Breast epithelium (tissue), 4 donors: ENCODE measurements around the gene NTRK2. TPM values are rescaled to one million over a fixed set of nuclear protein-coding genes. Genes with fewer than 3 reads are reported as not detected.

Experiments
- DNase-seq, 2 donors: peaks; one replicate each; pipeline ENCODE4 v3.0.0-alpha.2; 2019; ENCODE audit warnings: low spot score in 2 of 2
- H3K27ac ChIP-seq, 2 donors: fragments of 200-600 bp; sonication (generic) in 1 of 2; one replicate each; pipeline ENCODE4 v1.5.1; 2016 to 2019; ENCODE audit warnings: mild to moderate bottlenecking in 1 of 2
- H3K27me3 ChIP-seq, 2 donors: fragments of 200-600 bp; sonication (generic) in 1 of 2; one replicate each; pipeline versions ENCODE4 v1.5.1 to v1.6.0; 2017 to 2019; ENCODE audit warnings: control low read depth in 1 of 2, mild to moderate bottlenecking in 1 of 2
- H3K36me3 ChIP-seq: fragments of 200-600 bp; one replicate; pipeline ENCODE4 v1.5.1; 2019
- H3K4me1 ChIP-seq, 2 donors: fragments of 200-600 bp; sonication (generic); one replicate each; pipeline ENCODE4 v1.5.1; 2016 to 2019; ENCODE audit warnings: control low read depth in 1 of 2
- H3K4me3 ChIP-seq, 3 donors: fragments of 200-600 bp; sonication (generic); 1 replicate in 2 of 3; 2 replicates in 1 of 3; pipeline ENCODE4 v1.5.1; 2016 to 2019; ENCODE audit warnings: mild to moderate bottlenecking in 3 of 3, moderate library complexity in 2 of 3
- H3K9me3 ChIP-seq, 2 donors: fragments of 200-600 bp; sonication (generic) in 1 of 2; one replicate each; pipeline ENCODE4 v1.5.1; 2016 to 2019; ENCODE audit warnings: control low read depth in 1 of 2
- POLR2A ChIP-seq: fragments of 450-650 bp; IDR thresholded peaks from one replicate; pipeline ENCODE4 v1.6.1; 2016; ENCODE audit warnings: antibody characterized with exemption, mild to moderate bottlenecking, moderate library complexity
- POLR2AphosphoS5 ChIP-seq, 3 donors: sonication (generic); formaldehyde crosslinking; IDR thresholded peaks; one replicate each; pipeline ENCODE4 v1.6.1; 2017; ENCODE audit warnings: antibody characterized with exemption in 3 of 3
- intact Hi-C: fragments of 100-400 bp; cut with DNase I; formaldehyde crosslinking; loops from one replicate; pipeline ENCODE4 v1.15.1; 2023; ENCODE audit warnings: low total_unique reads
- total RNA-seq, 3 donors: library from RNA; depleted of rRNA; stranded (reverse); fragments of >200 nt; gene quantifications; one replicate each; pipeline ENCODE4 v1.1.0, GENCODE V29; 2016
- TF ChIP-seq, protein P1 (sequence below), 3 donors: fragments of 450-650 bp; IDR thresholded peaks; one replicate each; pipeline ENCODE4 v1.5.1; 2016 to 2017; ENCODE audit warnings: antibody characterized with exemption in 3 of 3, mild to moderate bottlenecking in 3 of 3, moderate library complexity in 3 of 3

Gene NTRK2
- total RNA-seq, 3 donors from 2014 or later: 25.9 to 134 (median 112) TPM

DNA sequence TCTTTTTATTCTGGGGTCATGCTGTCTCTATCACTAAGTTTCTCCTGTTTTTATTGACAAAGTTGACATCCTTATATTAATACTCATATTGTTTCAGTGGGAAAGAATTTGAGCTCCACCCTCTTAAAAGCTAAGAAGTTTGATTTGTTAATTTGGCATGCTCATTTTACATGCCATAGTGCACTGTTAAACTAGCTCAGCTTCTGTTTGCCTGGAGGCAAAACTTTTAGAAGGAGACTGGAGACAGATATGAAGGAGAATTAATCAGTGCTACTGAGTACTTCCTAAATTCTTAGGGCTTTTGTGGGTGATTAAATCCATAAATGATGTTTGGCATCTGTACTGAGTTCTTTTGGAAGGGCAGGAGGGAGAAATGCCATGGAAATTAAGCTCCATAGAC is 138.9 kb downstream of the NTRK2 start:
- Histone ChIP-seq H3K4me1 (no peaks in the 10 kb centered on the region), H3K9me3 (no peaks in the 10 kb centered on the region), H3K27ac (peak overlapping the region in 1 of 2 donors; percentile 5), H3K27me3 (no peaks in the 10 kb centered on the region), H3K36me3 (no peaks in the 10 kb centered on the region), H3K4me3 (no peak overlapping the region)
- TF ChIP-seq, protein P1, sequence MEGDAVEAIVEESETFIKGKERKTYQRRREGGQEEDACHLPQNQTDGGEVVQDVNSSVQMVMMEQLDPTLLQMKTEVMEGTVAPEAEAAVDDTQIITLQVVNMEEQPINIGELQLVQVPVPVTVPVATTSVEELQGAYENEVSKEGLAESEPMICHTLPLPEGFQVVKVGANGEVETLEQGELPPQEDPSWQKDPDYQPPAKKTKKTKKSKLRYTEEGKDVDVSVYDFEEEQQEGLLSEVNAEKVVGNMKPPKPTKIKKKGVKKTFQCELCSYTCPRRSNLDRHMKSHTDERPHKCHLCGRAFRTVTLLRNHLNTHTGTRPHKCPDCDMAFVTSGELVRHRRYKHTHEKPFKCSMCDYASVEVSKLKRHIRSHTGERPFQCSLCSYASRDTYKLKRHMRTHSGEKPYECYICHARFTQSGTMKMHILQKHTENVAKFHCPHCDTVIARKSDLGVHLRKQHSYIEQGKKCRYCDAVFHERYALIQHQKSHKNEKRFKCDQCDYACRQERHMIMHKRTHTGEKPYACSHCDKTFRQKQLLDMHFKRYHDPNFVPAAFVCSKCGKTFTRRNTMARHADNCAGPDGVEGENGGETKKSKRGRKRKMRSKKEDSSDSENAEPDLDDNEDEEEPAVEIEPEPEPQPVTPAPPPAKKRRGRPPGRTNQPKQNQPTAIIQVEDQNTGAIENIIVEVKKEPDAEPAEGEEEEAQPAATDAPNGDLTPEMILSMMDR (IDR thresholded peaks at IDR 0.05): no peak
- TF ChIP-seq POLR2A (no peak), POLR2AphosphoS5 (IDR thresholded peaks at IDR 0.05) (no peak)
- intact Hi-C loops: no loop called here
- no peak for DNase-seq

DNA sequence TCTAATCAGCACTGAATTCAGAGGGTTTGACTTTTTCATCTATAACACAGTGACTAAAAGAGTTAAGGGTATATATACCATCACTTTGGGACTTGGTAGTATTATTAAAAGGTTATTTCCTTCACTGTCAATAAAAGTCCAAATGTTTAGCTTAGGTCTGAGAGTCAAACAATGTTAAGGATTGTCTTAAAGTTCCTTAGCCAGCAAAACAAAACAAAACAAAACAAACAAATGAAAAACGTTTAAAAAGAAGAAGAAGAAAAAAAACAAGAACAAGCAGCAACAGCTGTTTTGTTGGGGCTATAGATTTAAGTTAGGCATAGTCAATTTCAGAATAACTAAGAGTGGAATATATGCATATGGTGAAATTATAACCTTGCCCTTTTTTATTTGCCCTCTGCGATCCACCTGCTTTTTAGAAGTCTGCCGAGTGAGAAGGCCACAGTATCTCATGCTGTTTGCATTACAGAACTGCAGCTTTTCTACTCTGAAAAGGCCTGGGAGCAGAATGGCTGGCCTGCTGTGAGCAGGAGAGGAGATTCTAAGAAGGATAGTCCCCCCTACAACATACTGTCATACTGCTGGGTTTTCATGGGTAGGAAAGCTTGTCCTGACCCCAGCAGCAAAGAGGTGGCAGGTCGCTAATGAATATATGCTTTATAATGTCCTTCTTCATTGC is 141.7 kb downstream of the NTRK2 start:
- Histone ChIP-seq H3K4me3 (no peak overlapping the region), H3K27ac (no peak overlapping the region), H3K27me3 (no peaks in the 10 kb centered on the region), H3K36me3 (no peaks in the 10 kb centered on the region), H3K9me3 (no peaks in the 10 kb centered on the region), H3K4me1 (no peaks in the 10 kb centered on the region)
- intact Hi-C loops: no loop called here
- no peak for TF ChIP-seq POLR2A
- TF ChIP-seq, protein P1 (IDR thresholded peaks at IDR 0.05): no peak
- no peak for TF ChIP-seq POLR2AphosphoS5 (IDR thresholded peaks at IDR 0.05)
- no peak for DNase-seq

DNA sequence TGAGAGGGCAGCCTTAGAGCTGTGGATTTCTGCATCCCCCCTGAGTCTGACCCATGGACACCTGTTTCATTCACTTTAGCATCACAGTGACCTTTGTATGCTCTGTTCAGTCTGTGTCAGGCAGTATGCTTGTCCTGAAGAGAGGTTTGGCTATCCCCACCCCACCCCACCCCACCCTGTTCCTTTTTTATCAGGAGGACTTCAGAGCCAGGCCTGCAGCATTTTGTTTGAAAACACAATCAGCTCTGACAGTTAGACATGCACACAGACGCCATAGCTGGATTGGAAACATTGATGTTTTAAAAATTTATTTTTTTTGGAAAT is 142.2 kb downstream of the NTRK2 start:
- no peak for DNase-seq
- intact Hi-C loops: no loop called here
- H3K9me3 ChIP-seq: no peaks in the 10 kb centered on the region
- no peaks in the 10 kb centered on the region for H3K27me3 ChIP-seq
- TF ChIP-seq POLR2A: no peak
- TF ChIP-seq POLR2AphosphoS5 (IDR thresholded peaks at IDR 0.05): no peak
- TF ChIP-seq, protein P1 (IDR thresholded peaks at IDR 0.05): no peak
- no peak overlapping the region for H3K27ac ChIP-seq
- H3K36me3 ChIP-seq: no peaks in the 10 kb centered on the region
- no peaks in the 10 kb centered on the region for H3K4me1 ChIP-seq
- no peak overlapping the region for H3K4me3 ChIP-seq

DNA sequence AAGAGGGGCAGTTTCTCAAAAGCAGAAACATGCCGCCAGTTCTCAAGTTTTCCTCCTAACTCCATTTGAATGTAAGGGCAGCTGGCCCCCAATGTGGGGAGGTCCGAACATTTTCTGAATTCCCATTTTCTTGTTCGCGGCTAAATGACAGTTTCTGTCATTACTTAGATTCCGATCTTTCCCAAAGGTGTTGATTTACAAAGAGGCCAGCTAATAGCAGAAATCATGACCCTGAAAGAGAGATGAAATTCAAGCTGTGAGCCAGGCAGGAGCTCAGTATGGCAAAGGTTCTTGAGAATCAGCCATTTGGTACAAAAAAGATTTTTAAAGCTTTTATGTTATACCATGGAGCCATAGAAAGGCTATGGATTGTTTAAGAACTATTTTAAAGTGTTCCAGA is 142.8 kb downstream of the NTRK2 start:
- H3K27me3 ChIP-seq: no peaks in the 10 kb centered on the region
- intact Hi-C loops: no loop called here
- H3K4me3 ChIP-seq: no peak overlapping the region
- TF ChIP-seq POLR2AphosphoS5 (IDR thresholded peaks at IDR 0.05) (no peak), POLR2A (no peak)
- TF ChIP-seq, protein P1 (IDR thresholded peaks at IDR 0.05): no peak
- no peaks in the 10 kb centered on the region for H3K9me3 ChIP-seq
- DNase-seq: no peak
- no peaks in the 10 kb centered on the region for H3K36me3 ChIP-seq
- peak overlapping the region in 1 of 2 donors; percentile 51 for H3K27ac ChIP-seq
- H3K4me1 ChIP-seq: no peaks in the 10 kb centered on the region

DNA sequence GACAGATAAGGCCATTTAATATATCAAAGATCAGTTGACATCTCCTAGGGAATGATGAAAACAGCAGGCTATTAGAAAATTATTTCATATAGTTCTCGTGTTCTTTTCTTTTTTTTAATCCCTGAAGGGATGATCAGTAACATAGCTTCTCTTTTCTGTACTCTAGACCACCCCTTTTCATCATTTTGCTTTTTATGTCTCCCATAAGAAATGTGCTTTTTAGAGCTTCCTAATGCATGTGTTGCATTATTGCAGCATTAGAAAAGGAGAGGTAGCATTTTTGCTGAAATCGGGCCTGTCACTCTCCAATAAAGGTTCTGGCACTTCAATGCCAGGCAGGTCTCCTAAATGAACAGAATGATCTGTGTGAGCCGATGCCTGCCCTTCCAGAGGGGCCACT is 143.3 kb downstream of the NTRK2 start:
- TF ChIP-seq, protein P1 (IDR thresholded peaks at IDR 0.05): no peak
- TF ChIP-seq POLR2A (no peak), POLR2AphosphoS5 (IDR thresholded peaks at IDR 0.05) (no peak)
- Histone ChIP-seq H3K4me1 (no peaks in the 10 kb centered on the region), H3K9me3 (no peaks in the 10 kb centered on the region), H3K36me3 (no peaks in the 10 kb centered on the region), H3K4me3 (no peak overlapping the region), H3K27ac (peak overlapping the region; percentile 51 to 59), H3K27me3 (no peaks in the 10 kb centered on the region)
- intact Hi-C loops: no loop called here
- DNase-seq: no peak
